ENCODE measurements around the gene ARFGAP1.

DNA sequence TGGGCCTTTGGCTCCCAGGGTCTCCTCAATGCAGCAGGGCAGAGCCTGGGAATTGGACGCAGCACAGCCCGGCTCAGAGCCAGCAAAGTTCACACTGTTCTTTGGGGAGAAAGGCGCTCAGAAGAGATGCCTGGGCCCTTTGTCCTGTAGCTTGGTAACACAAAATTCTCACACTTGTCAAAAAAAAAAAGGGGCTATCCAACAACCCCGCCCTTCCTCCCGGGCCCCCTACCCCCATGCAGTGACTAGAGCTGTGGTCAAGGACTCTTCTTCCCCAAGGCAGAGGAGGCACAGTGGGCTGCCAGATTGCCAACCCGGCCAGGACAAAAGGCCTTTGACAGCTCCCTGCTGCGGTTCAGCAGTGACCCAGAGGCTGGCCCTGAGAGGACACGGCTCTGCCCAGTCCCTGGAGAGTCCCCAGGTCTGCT lies 20.3 kb upstream of the ARFGAP1 start:
- TF ChIP-seq, protein P1, sequence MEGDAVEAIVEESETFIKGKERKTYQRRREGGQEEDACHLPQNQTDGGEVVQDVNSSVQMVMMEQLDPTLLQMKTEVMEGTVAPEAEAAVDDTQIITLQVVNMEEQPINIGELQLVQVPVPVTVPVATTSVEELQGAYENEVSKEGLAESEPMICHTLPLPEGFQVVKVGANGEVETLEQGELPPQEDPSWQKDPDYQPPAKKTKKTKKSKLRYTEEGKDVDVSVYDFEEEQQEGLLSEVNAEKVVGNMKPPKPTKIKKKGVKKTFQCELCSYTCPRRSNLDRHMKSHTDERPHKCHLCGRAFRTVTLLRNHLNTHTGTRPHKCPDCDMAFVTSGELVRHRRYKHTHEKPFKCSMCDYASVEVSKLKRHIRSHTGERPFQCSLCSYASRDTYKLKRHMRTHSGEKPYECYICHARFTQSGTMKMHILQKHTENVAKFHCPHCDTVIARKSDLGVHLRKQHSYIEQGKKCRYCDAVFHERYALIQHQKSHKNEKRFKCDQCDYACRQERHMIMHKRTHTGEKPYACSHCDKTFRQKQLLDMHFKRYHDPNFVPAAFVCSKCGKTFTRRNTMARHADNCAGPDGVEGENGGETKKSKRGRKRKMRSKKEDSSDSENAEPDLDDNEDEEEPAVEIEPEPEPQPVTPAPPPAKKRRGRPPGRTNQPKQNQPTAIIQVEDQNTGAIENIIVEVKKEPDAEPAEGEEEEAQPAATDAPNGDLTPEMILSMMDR (IDR thresholded peaks at IDR 0.05; ENCODE audit: low read depth, low read length), result no peak
- no peak for TF ChIP-seq EZH2phosphoT487 (IDR thresholded peaks at IDR 0.05; ENCODE audit: low read depth)
